Measurements from ENCODE around the gene MLLT3. TPM values are rescaled to one million over a fixed set of nuclear protein-coding genes. Genes with fewer than 3 reads are reported as not detected.

The MLLT3 gene
- total and polyA plus RNA-seq, 2 experiments from 2014 or later, result 7.1 to 11.9 TPM

DNA sequence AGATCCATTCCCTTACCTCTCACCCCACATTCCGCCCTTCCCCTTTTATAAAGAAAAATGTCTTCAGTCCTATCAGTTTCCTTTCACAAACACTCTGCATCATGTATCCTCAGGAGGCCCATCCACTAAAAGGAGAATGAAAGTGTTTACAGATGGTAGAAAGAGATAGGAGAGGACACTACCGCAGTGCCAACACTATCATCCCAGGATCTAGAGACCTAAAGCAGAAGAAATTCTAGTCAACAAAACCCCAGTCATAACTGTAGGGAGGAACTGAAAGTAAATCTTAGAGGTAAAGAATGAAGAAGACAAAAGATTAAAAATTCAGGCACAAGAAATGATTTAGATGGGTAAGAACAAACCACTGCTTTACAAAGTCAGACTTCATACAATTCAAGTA is 114.1 kb downstream of the MLLT3 start:
- no peak overlapping the region for H3K4me2 ChIP-seq (ENCODE audit: unreplicated experiment)
- no peak overlapping the region for H2AFZ ChIP-seq
- no peak overlapping the region for H3K9ac ChIP-seq
- H4K20me1 ChIP-seq (ENCODE audit: insufficient read depth), result no peaks in the 10 kb centered on the region
- H3K9me3 ChIP-seq (ENCODE audit: low read depth), result no peaks in the 10 kb centered on the region
- H3K79me2 ChIP-seq (ENCODE audit: insufficient read depth), result peaks cover 51% of the 10 kb centered on the region
- peaks cover 17% of the 10 kb centered on the region for H3F3A ChIP-seq (ENCODE audit: insufficient read depth)
- WGBS, 2 experiments (ENCODE audit: low coverage in 1 of 2, low lambda C conversion rate in 2 of 2, missing lambda C conversion rate in 2 of 2), result 85 to 96% methylated on average over 2 of the region's 2 CpGs
- no peaks in the 10 kb centered on the region for H3K27me3 ChIP-seq (replicated peaks; ENCODE audit: insufficient read depth)
- in situ Hi-C loops (cut with MboI), result no loop called here
- H3K4me1 ChIP-seq (ENCODE audit: insufficient read depth), result peaks cover 28% of the 10 kb centered on the region
- no peaks in the 10 kb centered on the region for H3K36me3 ChIP-seq (ENCODE audit: low read depth)
- no peaks in the 10 kb centered on the region for H3K9me2 ChIP-seq (ENCODE audit: insufficient read depth)
- TF ChIP-seq EZH2 (IDR thresholded peaks at IDR 0.05; ENCODE audit: insufficient read depth, poor library complexity, severe bottlenecking) (no peak), EZH2phosphoT487 (IDR thresholded peaks at IDR 0.05; ENCODE audit: insufficient read depth, low read depth) (no peak)
- no peak overlapping the region for H3K4me3 ChIP-seq
- no peak overlapping the region for H3K27ac ChIP-seq
- DNase-seq, result no peak

DNA sequence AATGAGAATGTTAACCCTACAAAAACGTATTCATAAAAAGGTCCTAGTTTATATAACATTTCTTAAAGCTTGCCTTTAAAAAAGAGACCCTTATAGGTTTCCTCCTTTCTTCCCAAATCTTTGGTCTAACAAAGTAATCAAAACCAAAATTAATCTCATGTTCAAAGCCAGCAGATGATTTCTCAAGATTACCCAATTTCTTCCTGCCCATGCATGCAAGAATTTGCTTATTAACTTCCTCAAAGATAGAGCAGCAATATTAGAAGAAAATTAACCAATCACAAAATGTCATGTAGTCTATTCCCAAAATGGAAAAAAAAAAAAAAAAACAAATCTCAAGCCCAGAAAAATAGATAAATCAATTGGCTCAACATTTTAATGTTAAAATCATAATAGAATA is 114.9 kb downstream of the MLLT3 start:
- H3K9me2 ChIP-seq (ENCODE audit: insufficient read depth), result no peaks in the 10 kb centered on the region
- no peaks in the 10 kb centered on the region for H3K9me3 ChIP-seq (ENCODE audit: low read depth)
- TF ChIP-seq EZH2phosphoT487 (IDR thresholded peaks at IDR 0.05; ENCODE audit: insufficient read depth, low read depth) (no peak), EZH2 (IDR thresholded peaks at IDR 0.05; ENCODE audit: insufficient read depth, poor library complexity, severe bottlenecking) (no peak)
- H3K9ac ChIP-seq, result no peak overlapping the region
- 49 to 52% methylated on average over 1 of the region's 1 CpG for WGBS, 2 experiments (ENCODE audit: low coverage in 1 of 2, low lambda C conversion rate in 2 of 2, missing lambda C conversion rate in 2 of 2)
- H3K4me1 ChIP-seq (ENCODE audit: insufficient read depth), result peaks cover 24% of the 10 kb centered on the region
- H3K27me3 ChIP-seq (replicated peaks; ENCODE audit: insufficient read depth), result no peaks in the 10 kb centered on the region
- H4K20me1 ChIP-seq (ENCODE audit: insufficient read depth), result no peaks in the 10 kb centered on the region
- peaks cover 14% of the 10 kb centered on the region for H3F3A ChIP-seq (ENCODE audit: insufficient read depth)
- H3K4me3 ChIP-seq, result no peak overlapping the region
- peaks cover 59% of the 10 kb centered on the region for H3K79me2 ChIP-seq (ENCODE audit: insufficient read depth)
- DNase-seq, result no peak
- H3K27ac ChIP-seq, result no peak overlapping the region
- no peak overlapping the region for H2AFZ ChIP-seq
- H3K36me3 ChIP-seq (ENCODE audit: low read depth), result no peaks in the 10 kb centered on the region
- no peak overlapping the region for H3K4me2 ChIP-seq (ENCODE audit: unreplicated experiment)
- in situ Hi-C loops (cut with MboI), result no loop called here

DNA sequence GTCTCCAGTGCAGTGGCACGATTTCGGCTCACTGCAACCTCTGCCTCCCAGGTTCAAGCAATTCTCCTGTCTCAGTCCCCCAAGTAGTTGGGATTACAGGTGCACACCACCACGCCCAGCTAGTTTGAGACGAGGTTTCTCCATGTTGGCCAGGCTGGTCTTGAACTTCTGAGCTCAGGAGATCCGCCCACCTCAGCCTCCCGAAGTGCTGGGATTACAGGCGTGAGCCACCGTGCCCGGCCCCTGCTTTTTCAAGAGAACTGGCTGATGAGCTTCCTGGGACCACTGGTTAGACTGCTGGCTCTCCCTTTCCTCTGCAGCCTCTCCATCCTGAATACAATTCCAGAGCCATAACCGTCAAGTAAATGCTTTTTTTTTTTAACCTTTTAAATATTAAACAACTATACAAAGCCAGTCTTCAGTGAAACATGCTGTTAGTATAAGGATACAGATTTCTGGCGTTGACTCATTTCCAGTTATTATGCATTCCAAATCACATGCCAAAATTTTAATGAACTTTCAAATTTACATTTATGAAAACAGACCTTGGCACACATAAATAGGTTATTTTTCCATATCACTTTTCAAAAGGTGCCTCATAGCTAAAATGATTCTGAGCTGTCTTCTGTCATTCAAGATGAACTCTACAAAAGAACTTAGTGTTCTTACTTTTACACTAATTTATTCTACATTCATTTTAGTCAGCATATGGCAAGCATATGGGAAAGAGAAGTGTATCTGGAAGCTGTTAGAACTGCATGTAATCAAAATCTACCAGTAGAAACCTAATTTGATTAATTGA is 116.0 kb downstream of the MLLT3 start:
- in situ Hi-C loops (cut with MboI), result no loop called here
- no peaks in the 10 kb centered on the region for H3K9me2 ChIP-seq (ENCODE audit: insufficient read depth)
- no peaks in the 10 kb centered on the region for H3K9me3 ChIP-seq (ENCODE audit: low read depth)
- H4K20me1 ChIP-seq (ENCODE audit: insufficient read depth), result no peaks in the 10 kb centered on the region
- H3K4me2 ChIP-seq (ENCODE audit: unreplicated experiment), result no peak overlapping the region
- peaks cover 64% of the 10 kb centered on the region for H3K79me2 ChIP-seq (ENCODE audit: insufficient read depth)
- H3K27ac ChIP-seq, result no peak overlapping the region
- peaks cover 13% of the 10 kb centered on the region for H3K4me1 ChIP-seq (ENCODE audit: insufficient read depth)
- no peak overlapping the region for H2AFZ ChIP-seq
- no peaks in the 10 kb centered on the region for H3K27me3 ChIP-seq (replicated peaks; ENCODE audit: insufficient read depth)
- DNase-seq, result no peak
- H3K4me3 ChIP-seq, result no peak overlapping the region
- H3K36me3 ChIP-seq (ENCODE audit: low read depth), result no peaks in the 10 kb centered on the region
- no peak for TF ChIP-seq EZH2phosphoT487 (IDR thresholded peaks at IDR 0.05; ENCODE audit: insufficient read depth, low read depth)
- TF ChIP-seq EZH2 (IDR thresholded peaks at IDR 0.05; ENCODE audit: insufficient read depth, poor library complexity, severe bottlenecking), result no peak
- 66 to 69% methylated on average over 11 of the region's 11 CpGs for WGBS, 2 experiments (ENCODE audit: low coverage in 1 of 2, low lambda C conversion rate in 2 of 2, missing lambda C conversion rate in 2 of 2)
- peaks cover 2% of the 10 kb centered on the region for H3F3A ChIP-seq (ENCODE audit: insufficient read depth)
- H3K9ac ChIP-seq, result no peak overlapping the region

DNA sequence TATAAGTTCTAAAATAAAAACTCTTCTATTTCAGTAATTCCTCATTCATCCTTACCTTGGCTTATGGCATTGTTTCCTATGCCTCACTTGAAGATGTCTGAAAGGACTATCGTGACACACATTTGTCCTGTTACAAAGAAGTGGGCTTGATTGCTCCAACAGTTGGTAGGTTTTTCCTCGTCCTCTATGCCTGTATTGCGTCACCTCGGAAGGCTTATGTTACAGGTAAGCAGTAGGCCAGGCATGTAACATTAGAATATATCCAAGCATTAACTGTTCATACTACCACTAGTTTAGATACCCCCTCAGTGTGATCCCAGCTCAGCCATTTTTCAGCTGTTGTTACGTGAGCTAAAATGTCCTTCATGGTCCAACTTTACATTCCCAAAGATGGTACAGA is 116.7 kb downstream of the MLLT3 start:
- Histone ChIP-seq H3K27me3 (replicated peaks; ENCODE audit: insufficient read depth) (no peaks in the 10 kb centered on the region), H3K79me2 (ENCODE audit: insufficient read depth) (peaks cover 71% of the 10 kb centered on the region), H3K4me1 (ENCODE audit: insufficient read depth) (peaks cover 10% of the 10 kb centered on the region; the same call in 1 of the 2 replicates), H3K36me3 (ENCODE audit: low read depth) (no peaks in the 10 kb centered on the region), H3K4me2 (ENCODE audit: unreplicated experiment) (no peak overlapping the region), H3K4me3 (no peak overlapping the region), H3K9ac (no peak overlapping the region), H4K20me1 (ENCODE audit: insufficient read depth) (no peaks in the 10 kb centered on the region), H3K9me2 (ENCODE audit: insufficient read depth) (no peaks in the 10 kb centered on the region), H3K27ac (no peak overlapping the region), H2AFZ (no peak overlapping the region), H3F3A (ENCODE audit: insufficient read depth) (no peaks in the 10 kb centered on the region), H3K9me3 (ENCODE audit: low read depth) (no peaks in the 10 kb centered on the region)
- no peak for DNase-seq
- in situ Hi-C loops (cut with MboI), result no loop called here
- TF ChIP-seq EZH2phosphoT487 (IDR thresholded peaks at IDR 0.05; ENCODE audit: insufficient read depth, low read depth) (no peak), EZH2 (IDR thresholded peaks at IDR 0.05; ENCODE audit: insufficient read depth, poor library complexity, severe bottlenecking) (no peak)
- 95 to 96% methylated on average over 5 of the region's 5 CpGs for WGBS, 2 experiments (ENCODE audit: low coverage in 1 of 2, low lambda C conversion rate in 2 of 2, missing lambda C conversion rate in 2 of 2)

All from GM23248 (cell line).